K562 (cell line): ENCODE measurements around the gene KIT. TPM values are rescaled to one million over a fixed set of nuclear protein-coding genes. Genes with fewer than 3 reads are reported as not detected.

Experiments used
- HINFP ChIP-seq: fragments of 450-650 bp; conservative IDR thresholded peaks from 2 replicates; pipeline ENCODE4 v1.6.1; 2016; ENCODE audit warnings: missing genetic modification characterization, low read depth, mild to moderate bottlenecking, control low read depth, missing compliant biosample characterization
- PCBP1 ChIP-seq: fragments of 200-400 bp; formaldehyde crosslinking; IDR thresholded peaks from 2 replicates; pipeline ENCODE4 v1.6.1; 2018; ENCODE audit warnings: mild to moderate bottlenecking, low read depth, low read length; ENCODE audit not compliant: poor library complexity, severe bottlenecking
- PYGO2 ChIP-seq: fragments of 450-650 bp; IDR thresholded peaks from 2 replicates; pipeline ENCODE4 v1.6.1; 2016; ENCODE audit warnings: mild to moderate bottlenecking, missing genetic modification characterization, moderate library complexity, missing compliant biosample characterization
- ZNF318 ChIP-seq, 2 experiments: fragments of 450-650 bp; IDR thresholded peaks; 2 replicates each; pipeline ENCODE4 v1.6.1; 2016; ENCODE audit warnings: mild to moderate bottlenecking in 2 of 2, borderline replicate concordance in 1 of 2, low read depth in 1 of 2, moderate library complexity in 1 of 2
- ZNF695 ChIP-seq: fragments of 450-650 bp; formaldehyde crosslinking; IDR thresholded peaks from 2 replicates; pipeline ENCODE4 v1.4.0; 2020; ENCODE audit warnings: mild to moderate bottlenecking, moderate library complexity
- ZNF780A ChIP-seq: fragments of 250-450 bp; sonication (Bioruptor Pico); IDR thresholded peaks from 2 replicates; pipeline ENCODE4 v1.5.0; 2021; ENCODE audit warnings: mild to moderate bottlenecking
- polyA plus RNA-seq, 8 experiments: library from polyadenylated mRNA; depleted of rRNA in 4 of 8; stranded (reverse) in 5 of 8; unstranded in 3 of 8; fragments of >200 nt; fragmentation: Nextera tagmentation in 2 of 8; fragmentation: Illumina TruSeq in 1 of 8; extraction: Ambion mirVana in 2 of 8; extraction: Trizol in 1 of 8; gene quantifications; 2 replicates each; pipeline versions ENCODE4 v1.2.1 to v1.2.3, GENCODE V29; 2011 to 2014; ENCODE audit warnings: inconsistent platforms in 1 of 8, missing spikeins in 1 of 8
- total RNA-seq, 7 experiments: library from RNA; depleted of rRNA in 6 of 7; stranded (reverse); fragments of >200 nt in 6 of 7; fragmentation: Illumina TruSeq in 2 of 7; extraction: Trizol in 2 of 7; gene quantifications; 2 replicates each; pipeline versions ENCODE4 v1.2.1 to v1.2.3, GENCODE V29; 2011 to 2021; ENCODE audit warnings: low replicate concordance in 1 of 7
- TF ChIP-seq, protein P1 (sequence below): sonication (generic); formaldehyde crosslinking; IDR thresholded peaks from 2 replicates; pipeline ENCODE4 v1.8.0; 2023; ENCODE audit warnings: missing genetic modification reagents, mild to moderate bottlenecking, borderline replicate concordance
- TF ChIP-seq, protein P2 (sequence below): fragments of 250-450 bp; sonication (Bioruptor Pico); IDR thresholded peaks from 2 replicates; pipeline ENCODE4 v1.4.0; 2020; ENCODE audit warnings: mild to moderate bottlenecking

The KIT gene
- total and polyA plus RNA-seq, 9 of the 15 experiments (the other 6 are each of a cell fraction or from before 2014, with no cell fraction given): 0.27 to 5.6 (median 0.57) TPM

- TF ChIP-seq ZNF318 (IDR thresholded peaks at IDR 0.05; ENCODE audit: borderline replicate concordance in 1 of 2, low read depth in 1 of 2): no peak
- no peak for TF ChIP-seq HINFP
- TF ChIP-seq, protein P1, sequence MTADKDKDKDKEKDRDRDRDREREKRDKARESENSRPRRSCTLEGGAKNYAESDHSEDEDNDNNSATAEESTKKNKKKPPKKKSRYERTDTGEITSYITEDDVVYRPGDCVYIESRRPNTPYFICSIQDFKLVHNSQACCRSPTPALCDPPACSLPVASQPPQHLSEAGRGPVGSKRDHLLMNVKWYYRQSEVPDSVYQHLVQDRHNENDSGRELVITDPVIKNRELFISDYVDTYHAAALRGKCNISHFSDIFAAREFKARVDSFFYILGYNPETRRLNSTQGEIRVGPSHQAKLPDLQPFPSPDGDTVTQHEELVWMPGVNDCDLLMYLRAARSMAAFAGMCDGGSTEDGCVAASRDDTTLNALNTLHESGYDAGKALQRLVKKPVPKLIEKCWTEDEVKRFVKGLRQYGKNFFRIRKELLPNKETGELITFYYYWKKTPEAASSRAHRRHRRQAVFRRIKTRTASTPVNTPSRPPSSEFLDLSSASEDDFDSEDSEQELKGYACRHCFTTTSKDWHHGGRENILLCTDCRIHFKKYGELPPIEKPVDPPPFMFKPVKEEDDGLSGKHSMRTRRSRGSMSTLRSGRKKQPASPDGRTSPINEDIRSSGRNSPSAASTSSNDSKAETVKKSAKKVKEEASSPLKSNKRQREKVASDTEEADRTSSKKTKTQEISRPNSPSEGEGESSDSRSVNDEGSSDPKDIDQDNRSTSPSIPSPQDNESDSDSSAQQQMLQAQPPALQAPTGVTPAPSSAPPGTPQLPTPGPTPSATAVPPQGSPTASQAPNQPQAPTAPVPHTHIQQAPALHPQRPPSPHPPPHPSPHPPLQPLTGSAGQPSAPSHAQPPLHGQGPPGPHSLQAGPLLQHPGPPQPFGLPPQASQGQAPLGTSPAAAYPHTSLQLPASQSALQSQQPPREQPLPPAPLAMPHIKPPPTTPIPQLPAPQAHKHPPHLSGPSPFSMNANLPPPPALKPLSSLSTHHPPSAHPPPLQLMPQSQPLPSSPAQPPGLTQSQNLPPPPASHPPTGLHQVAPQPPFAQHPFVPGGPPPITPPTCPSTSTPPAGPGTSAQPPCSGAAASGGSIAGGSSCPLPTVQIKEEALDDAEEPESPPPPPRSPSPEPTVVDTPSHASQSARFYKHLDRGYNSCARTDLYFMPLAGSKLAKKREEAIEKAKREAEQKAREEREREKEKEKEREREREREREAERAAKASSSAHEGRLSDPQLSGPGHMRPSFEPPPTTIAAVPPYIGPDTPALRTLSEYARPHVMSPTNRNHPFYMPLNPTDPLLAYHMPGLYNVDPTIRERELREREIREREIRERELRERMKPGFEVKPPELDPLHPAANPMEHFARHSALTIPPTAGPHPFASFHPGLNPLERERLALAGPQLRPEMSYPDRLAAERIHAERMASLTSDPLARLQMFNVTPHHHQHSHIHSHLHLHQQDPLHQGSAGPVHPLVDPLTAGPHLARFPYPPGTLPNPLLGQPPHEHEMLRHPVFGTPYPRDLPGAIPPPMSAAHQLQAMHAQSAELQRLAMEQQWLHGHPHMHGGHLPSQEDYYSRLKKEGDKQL (CRISPR knock-in tag): no peak
- peak; percentile 48 for TF ChIP-seq PCBP1
- no peak for TF ChIP-seq PYGO2
- no peak for TF ChIP-seq ZNF780A (CRISPR knock-in tag)
- TF ChIP-seq ZNF695 (CRISPR knock-in tag): no peak
- TF ChIP-seq, protein P2, sequence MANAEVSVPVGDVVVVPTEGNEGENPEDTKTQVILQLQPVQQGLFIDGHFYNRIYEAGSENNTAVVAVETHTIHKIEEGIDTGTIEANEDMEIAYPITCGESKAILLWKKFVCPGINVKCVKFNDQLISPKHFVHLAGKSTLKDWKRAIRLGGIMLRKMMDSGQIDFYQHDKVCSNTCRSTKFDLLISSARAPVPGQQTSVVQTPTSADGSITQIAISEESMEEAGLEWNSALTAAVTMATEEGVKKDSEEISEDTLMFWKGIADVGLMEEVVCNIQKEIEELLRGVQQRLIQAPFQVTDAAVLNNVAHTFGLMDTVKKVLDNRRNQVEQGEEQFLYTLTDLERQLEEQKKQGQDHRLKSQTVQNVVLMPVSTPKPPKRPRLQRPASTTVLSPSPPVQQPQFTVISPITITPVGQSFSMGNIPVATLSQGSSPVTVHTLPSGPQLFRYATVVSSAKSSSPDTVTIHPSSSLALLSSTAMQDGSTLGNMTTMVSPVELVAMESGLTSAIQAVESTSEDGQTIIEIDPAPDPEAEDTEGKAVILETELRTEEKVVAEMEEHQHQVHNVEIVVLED: no peak
These were observed 716 bp downstream of the KIT start (continued) for GRCh38 chr4:54658252-54659093.
